Endothelial cell of umbilical vein (primary cell): Measurements from ENCODE around the gene LRP6.

Experiments
- EZH2 ChIP-seq: IDR thresholded peaks from 2 replicates; pipeline ENCODE4 v1.6.1; 2012; ENCODE audit warnings: borderline replicate concordance, low read depth, mild to moderate bottlenecking, moderate library complexity, low read length, inconsistent platforms; ENCODE audit not compliant: severe bottlenecking
- JUN ChIP-seq: IDR thresholded peaks from 2 replicates; pipeline ENCODE4 v1.6.1; 2011; ENCODE audit warnings: borderline replicate concordance, low read depth; ENCODE audit not compliant: insufficient read length, insufficient read depth
- POLR2A ChIP-seq: IDR thresholded peaks from 2 replicates; pipeline ENCODE4 v1.6.1; 2012; ENCODE audit warnings: low read depth, mild to moderate bottlenecking, control low read depth, low read length
- POLR2AphosphoS5 ChIP-seq: IDR thresholded peaks from 2 replicates; pipeline ENCODE4 v1.6.1; 2012; ENCODE audit warnings: low read depth, mild to moderate bottlenecking, control low read depth, low read length, moderate library complexity; ENCODE audit not compliant: insufficient read depth
- TF ChIP-seq, protein P1 (sequence below), 2 donors: IDR thresholded peaks; 1 replicate in 1 of 2; 2 replicates in 1 of 2; pipeline ENCODE4 v1.5.1; 2011; ENCODE audit warnings: low read length in 2 of 2, mild to moderate bottlenecking in 2 of 2, moderate library complexity in 2 of 2, control low read depth in 1 of 2, inconsistent platforms in 1 of 2, low read depth in 1 of 2; ENCODE audit not compliant: insufficient read depth in 1 of 2; ENCODE audit errors: extremely low read depth in 1 of 2

DNA sequence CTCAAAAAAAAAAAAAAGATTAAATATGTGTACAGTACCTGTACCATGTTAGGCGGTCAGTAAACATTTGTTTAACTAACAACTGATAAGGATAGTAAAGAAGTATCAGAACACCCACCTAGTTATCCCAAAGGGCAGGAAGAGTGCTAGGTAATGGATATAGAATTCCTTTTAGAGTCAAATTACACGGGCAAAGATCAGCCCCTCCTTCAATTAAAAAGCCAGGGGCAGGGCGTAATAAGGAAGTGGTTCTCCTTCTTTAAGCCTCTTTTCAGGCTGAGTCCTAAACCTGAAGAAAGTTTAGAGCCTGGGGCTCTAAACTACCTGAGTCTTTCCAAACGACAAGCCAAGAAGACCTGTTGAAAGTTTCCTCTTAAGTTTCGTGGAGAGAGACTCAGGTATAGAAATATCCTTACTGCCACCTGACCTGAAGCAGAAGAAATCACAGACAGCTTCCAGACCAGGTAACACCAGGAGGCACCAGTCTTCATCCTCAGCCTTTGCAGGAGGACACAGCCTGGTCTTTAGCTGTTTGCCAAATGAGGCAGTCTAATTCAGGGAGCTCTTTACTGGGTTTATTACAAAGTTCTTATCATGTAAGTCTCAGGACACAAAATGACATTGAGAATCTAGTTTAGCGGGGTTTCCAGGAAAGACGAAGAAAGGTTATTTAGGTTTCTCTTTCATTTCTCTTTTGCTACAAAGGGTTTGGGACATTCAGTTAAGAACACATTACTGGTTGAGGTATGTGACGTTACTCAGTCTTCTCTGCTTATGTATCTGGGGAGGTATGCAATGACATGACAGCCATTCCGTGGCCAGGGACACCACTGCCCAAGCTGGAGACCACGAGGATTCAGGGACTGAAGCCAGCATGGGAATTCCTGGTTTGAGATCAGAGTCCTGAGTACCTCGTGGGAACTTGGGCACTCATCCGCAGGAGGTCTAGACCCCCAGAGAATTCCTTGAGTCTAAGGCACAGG lies 195.9 kb downstream of the LRP6 start, which contains the start of gene BCL2L14:
- no peak for TF ChIP-seq POLR2A
- no peak for TF ChIP-seq JUN
- TF ChIP-seq, protein P1, sequence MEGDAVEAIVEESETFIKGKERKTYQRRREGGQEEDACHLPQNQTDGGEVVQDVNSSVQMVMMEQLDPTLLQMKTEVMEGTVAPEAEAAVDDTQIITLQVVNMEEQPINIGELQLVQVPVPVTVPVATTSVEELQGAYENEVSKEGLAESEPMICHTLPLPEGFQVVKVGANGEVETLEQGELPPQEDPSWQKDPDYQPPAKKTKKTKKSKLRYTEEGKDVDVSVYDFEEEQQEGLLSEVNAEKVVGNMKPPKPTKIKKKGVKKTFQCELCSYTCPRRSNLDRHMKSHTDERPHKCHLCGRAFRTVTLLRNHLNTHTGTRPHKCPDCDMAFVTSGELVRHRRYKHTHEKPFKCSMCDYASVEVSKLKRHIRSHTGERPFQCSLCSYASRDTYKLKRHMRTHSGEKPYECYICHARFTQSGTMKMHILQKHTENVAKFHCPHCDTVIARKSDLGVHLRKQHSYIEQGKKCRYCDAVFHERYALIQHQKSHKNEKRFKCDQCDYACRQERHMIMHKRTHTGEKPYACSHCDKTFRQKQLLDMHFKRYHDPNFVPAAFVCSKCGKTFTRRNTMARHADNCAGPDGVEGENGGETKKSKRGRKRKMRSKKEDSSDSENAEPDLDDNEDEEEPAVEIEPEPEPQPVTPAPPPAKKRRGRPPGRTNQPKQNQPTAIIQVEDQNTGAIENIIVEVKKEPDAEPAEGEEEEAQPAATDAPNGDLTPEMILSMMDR (IDR thresholded peaks at IDR 0.05; ENCODE audit: extremely low read depth in 1 of 2, insufficient read depth in 1 of 2, low read depth in 1 of 2, low read length in 2 of 2): no peak
- TF ChIP-seq EZH2: no peak
- no peak for TF ChIP-seq POLR2AphosphoS5
